PC-3 (cell line): ENCODE data around the gene GDPD5. TPM values are rescaled to one million over a fixed set of nuclear protein-coding genes. Genes with fewer than 3 reads are reported as not detected.

Experiments
- ATAC-seq: fragments of 200-7000 bp; cut with Tn5 transposase; 2 replicates; pipeline ENCODE4 v1.9.1; 2020; ENCODE audit warnings: mild to moderate bottlenecking, moderate library complexity
- BruUV-seq: library from RNA; stranded (reverse); fragments of 400-500 nt; replicated peaks from 2 replicates; lab custom pipeline; 2021; lab: Mats Ljungman, UMichigan
- CTCF ChIA-PET: fragments of 300-600 bp; sonication (Branson Sonifier 250); formaldehyde crosslinking; loops from one replicate; lab custom pipeline; 2022; ENCODE audit warnings: antibody characterized with exemption; lab: Charles Lee
- POLR2A ChIA-PET: fragments of 300-600 bp; sonication (Branson Sonifier 250); formaldehyde crosslinking; loops from one replicate; lab custom pipeline; 2022; ENCODE audit warnings: antibody characterized with exemption; ENCODE audit not compliant: unreplicated experiment; lab: Charles Lee
- DNase-seq: peaks from one replicate; pipeline ENCODE4 v3.0.0-alpha.2; 2015
- H2AFZ ChIP-seq: fragments of 300-600 bp; sonication (generic); 2 replicates; pipeline ENCODE4 v1.6.0; 2016; ENCODE audit warnings: antibody characterized with exemption, low read length
- H3F3A ChIP-seq: fragments of 300-600 bp; sonication (generic); one replicate; pipeline ENCODE4 v1.6.0; 2017; ENCODE audit warnings: antibody characterized with exemption, low read length, control low read depth, mild to moderate bottlenecking; ENCODE audit not compliant: unreplicated experiment
- H3K27ac ChIP-seq: fragments of 300-600 bp; sonication (generic); 2 replicates; pipeline ENCODE4 v1.5.1; 2016; ENCODE audit warnings: mild to moderate bottlenecking, low read length
- H3K27me3 ChIP-seq: fragments of 300-600 bp; sonication (generic); 2 replicates; pipeline ENCODE4 v1.6.1; 2016; ENCODE audit warnings: low read length, mixed read lengths
- H3K36me3 ChIP-seq: fragments of 300-600 bp; sonication (generic); 2 replicates; pipeline ENCODE4 v1.6.1; 2016; ENCODE audit warnings: low read depth, mixed run types, low read length, mixed read lengths
- H3K4me1 ChIP-seq: fragments of 300-600 bp; sonication (generic); 2 replicates; pipeline ENCODE4 v1.5.1; 2016; ENCODE audit warnings: low read length; ENCODE audit not compliant: insufficient read depth
- H3K4me2 ChIP-seq: fragments of 300-600 bp; sonication (generic); 2 replicates; pipeline ENCODE4 v1.6.0; 2016; ENCODE audit warnings: low read length
- H3K4me3 ChIP-seq: fragments of 300-600 bp; sonication (generic); 2 replicates; pipeline ENCODE4 v1.5.1; 2016; ENCODE audit warnings: mild to moderate bottlenecking, low read length, mixed read lengths
- H3K79me2 ChIP-seq: fragments of 300-600 bp; sonication (generic); 2 replicates; pipeline ENCODE4 v1.6.1; 2017; ENCODE audit warnings: low read length, mixed read lengths
- H3K9ac ChIP-seq: fragments of 300-600 bp; sonication (generic); 2 replicates; pipeline ENCODE4 v1.6.0; 2016; ENCODE audit warnings: mild to moderate bottlenecking, low read length
- H3K9me2 ChIP-seq: fragments of 300-600 bp; sonication (generic); replicated peaks from 2 replicates; pipeline ENCODE4 v1.6.1; 2016; ENCODE audit warnings: mixed run types, low read length, mixed read lengths
- H3K9me3 ChIP-seq: fragments of 300-600 bp; sonication (generic); 2 replicates; pipeline ENCODE4 v1.6.1; 2016; ENCODE audit warnings: low read length, mixed read lengths
- H4K20me1 ChIP-seq: fragments of 300-600 bp; sonication (generic); 2 replicates; pipeline ENCODE4 v1.6.1; 2016; ENCODE audit warnings: low read length, mixed read lengths
- EZH2 ChIP-seq: fragments of 300-600 bp; sonication (generic); IDR thresholded peaks from one replicate; pipeline ENCODE4 v1.6.1; 2017; ENCODE audit warnings: antibody characterized with exemption, mild to moderate bottlenecking, low read length; ENCODE audit not compliant: unreplicated experiment
- EZH2phosphoT487 ChIP-seq: fragments of 300-600 bp; sonication (generic); IDR thresholded peaks from 2 replicates; pipeline ENCODE4 v1.6.1; 2018; ENCODE audit warnings: mild to moderate bottlenecking, antibody characterized with exemption, low read length, borderline replicate concordance
- intact Hi-C: fragments of 100-400 bp; cut with micrococcal nuclease; formaldehyde crosslinking; loops from 2 replicates; pipeline ENCODE4 v1.9.0; 2023
- total RNA-seq: library from RNA; depleted of rRNA; stranded (reverse); fragments of >200 nt; gene quantifications from 2 replicates; pipeline ENCODE4 v1.2.3, GENCODE V29; 2014
- TF ChIP-seq, protein P1 (sequence below): fragments of 300-600 bp; sonication (generic); conservative IDR thresholded peaks from 2 replicates; pipeline ENCODE4 v1.5.1; 2017; ENCODE audit warnings: antibody characterized with exemption, low read depth, mild to moderate bottlenecking, low read length

Gene GDPD5
- total RNA-seq, 1 experiment from 2014 or later: 21.4 TPM

- Histone ChIP-seq H2AFZ (no peak overlapping the region), H3K9me2 (no peaks in the 10 kb centered on the region), H3K9ac (no peak overlapping the region), H4K20me1 (no peaks in the 10 kb centered on the region), H3F3A (no peaks in the 10 kb centered on the region), H3K36me3 (peaks cover 28% of the 10 kb centered on the region; the same call in 1 of the 2 replicates), H3K27me3 (no peaks in the 10 kb centered on the region), H3K4me2 (peak overlapping the region; percentile 14), H3K9me3 (no peaks in the 10 kb centered on the region), H3K79me2 (peaks cover 53% of the 10 kb centered on the region), H3K27ac (no peak overlapping the region), H3K4me3 (no peak overlapping the region), H3K4me1 (peaks cover 31% of the 10 kb centered on the region)
- TF ChIP-seq EZH2: no peak
- TF ChIP-seq, protein P1, sequence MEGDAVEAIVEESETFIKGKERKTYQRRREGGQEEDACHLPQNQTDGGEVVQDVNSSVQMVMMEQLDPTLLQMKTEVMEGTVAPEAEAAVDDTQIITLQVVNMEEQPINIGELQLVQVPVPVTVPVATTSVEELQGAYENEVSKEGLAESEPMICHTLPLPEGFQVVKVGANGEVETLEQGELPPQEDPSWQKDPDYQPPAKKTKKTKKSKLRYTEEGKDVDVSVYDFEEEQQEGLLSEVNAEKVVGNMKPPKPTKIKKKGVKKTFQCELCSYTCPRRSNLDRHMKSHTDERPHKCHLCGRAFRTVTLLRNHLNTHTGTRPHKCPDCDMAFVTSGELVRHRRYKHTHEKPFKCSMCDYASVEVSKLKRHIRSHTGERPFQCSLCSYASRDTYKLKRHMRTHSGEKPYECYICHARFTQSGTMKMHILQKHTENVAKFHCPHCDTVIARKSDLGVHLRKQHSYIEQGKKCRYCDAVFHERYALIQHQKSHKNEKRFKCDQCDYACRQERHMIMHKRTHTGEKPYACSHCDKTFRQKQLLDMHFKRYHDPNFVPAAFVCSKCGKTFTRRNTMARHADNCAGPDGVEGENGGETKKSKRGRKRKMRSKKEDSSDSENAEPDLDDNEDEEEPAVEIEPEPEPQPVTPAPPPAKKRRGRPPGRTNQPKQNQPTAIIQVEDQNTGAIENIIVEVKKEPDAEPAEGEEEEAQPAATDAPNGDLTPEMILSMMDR: no peak
- no peak for TF ChIP-seq EZH2phosphoT487
- ATAC-seq (peak; percentile 37), DNase-seq (peak; percentile 77)
- CTCF ChIA-PET: interaction anchor here (0.5 kb wide), 1 partner anchor 89 kb away, joined by 3 read pairs; no protein-coding TSS in a partner anchor
- BruUV-seq: no TSS peak
- POLR2A ChIA-PET: no interaction called here
- intact Hi-C loops: no loop called here
Observed at GRCh38 chr11:75565221-75565814, 39.6 kb upstream of the GDPD5 start.

DNA sequence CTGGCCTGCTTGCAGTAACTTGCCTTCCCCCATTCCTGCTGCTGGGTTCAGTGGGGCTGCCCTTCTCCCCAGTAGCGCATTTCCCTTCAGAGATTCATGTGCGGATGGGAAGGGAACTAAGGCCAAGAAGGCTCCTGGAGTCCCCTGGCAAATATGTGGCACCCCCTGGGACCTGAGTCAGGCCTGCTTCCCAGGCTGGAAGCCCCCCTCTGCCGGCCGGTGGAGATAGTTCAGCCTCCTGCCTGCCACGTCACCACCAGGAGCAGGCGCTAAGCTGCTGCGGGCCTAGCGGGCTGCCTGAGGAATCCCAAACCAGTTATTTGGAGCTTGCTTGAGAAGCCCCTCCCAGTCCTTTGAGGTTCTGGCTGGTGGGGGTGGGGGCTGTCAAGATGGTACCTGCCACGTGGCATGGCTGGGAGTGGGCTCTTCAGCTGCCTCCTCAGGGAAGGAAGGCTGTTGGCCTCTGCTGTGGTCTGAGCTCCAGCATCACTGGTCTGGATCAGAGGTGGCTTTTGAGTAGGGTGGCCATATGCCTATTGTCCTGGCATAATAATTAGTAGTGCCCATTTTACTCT lies 38.3 kb upstream of the GDPD5 start:
- CTCF ChIA-PET: no interaction called here
- intact Hi-C loops: no loop called here
- Histone ChIP-seq H2AFZ (no peak overlapping the region), H3K79me2 (peaks cover 53% of the 10 kb centered on the region), H3K4me2 (peak overlapping the region; percentile 86), H3K27me3 (no peaks in the 10 kb centered on the region), H3K4me3 (peak overlapping the region; percentile 80), H3K9me3 (no peaks in the 10 kb centered on the region), H3K4me1 (peaks cover 31% of the 10 kb centered on the region), H3K27ac (no peak overlapping the region), H3K36me3 (peaks cover 20% of the 10 kb centered on the region; the same call in 1 of the 2 replicates), H4K20me1 (no peaks in the 10 kb centered on the region), H3K9ac (no peak overlapping the region; the same call in 1 of the 2 replicates), H3F3A (no peaks in the 10 kb centered on the region), H3K9me2 (no peaks in the 10 kb centered on the region)
- TF ChIP-seq EZH2 (no peak), EZH2phosphoT487 (no peak)
- TF ChIP-seq, protein P1: no peak
- POLR2A ChIA-PET: no interaction called here
- BruUV-seq: no TSS peak
- ATAC-seq (no peak), DNase-seq (no peak)

DNA sequence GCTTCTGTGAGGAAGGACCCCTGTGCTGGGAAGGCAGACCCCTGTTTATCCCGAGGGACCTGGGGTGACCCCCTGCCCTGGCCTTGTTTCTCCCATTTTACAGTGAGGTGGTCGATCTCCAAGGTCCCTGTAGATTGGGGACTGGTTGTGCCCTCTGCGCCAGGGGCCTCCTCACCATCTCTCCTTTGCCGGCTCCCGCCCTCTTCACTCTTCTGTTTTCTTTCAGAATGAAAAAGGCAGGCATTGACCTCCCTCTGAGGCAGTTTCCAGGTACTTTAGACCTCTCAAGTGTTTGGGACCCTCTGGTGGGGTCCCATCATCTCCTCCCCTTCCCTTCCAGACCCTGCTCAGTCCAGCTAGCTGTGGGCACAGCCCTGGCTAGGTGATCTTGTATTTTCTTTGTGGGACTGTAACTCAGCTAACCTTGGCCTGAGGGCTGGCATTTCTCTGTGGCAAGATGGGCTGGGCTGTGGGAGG lies 37.8 kb upstream of the GDPD5 start:
- ChIA-PET CTCF (no interaction called here), POLR2A (no interaction called here)
- H3K4me1 ChIP-seq: peaks cover 31% of the 10 kb centered on the region
- peaks cover 53% of the 10 kb centered on the region for H3K79me2 ChIP-seq
- H3F3A ChIP-seq: no peaks in the 10 kb centered on the region
- no peaks in the 10 kb centered on the region for H4K20me1 ChIP-seq
- H3K27ac ChIP-seq: peak overlapping the region; percentile 43
- no peak for DNase-seq
- peak overlapping the region; percentile 80 for H3K4me3 ChIP-seq
- intact Hi-C loops: no loop called here
- peaks cover 15% of the 10 kb centered on the region; the same call in 1 of the 2 replicates for H3K36me3 ChIP-seq
- H3K9ac ChIP-seq: peak overlapping the region; percentile 84
- no TSS peak for BruUV-seq
- TF ChIP-seq, protein P1: no peak
- TF ChIP-seq EZH2phosphoT487 (no peak), EZH2 (no peak)
- H3K9me3 ChIP-seq: no peaks in the 10 kb centered on the region
- no peaks in the 10 kb centered on the region for H3K9me2 ChIP-seq
- ATAC-seq: no peak
- H2AFZ ChIP-seq: peak overlapping the region; percentile 91; the same call in 1 of the 2 replicates
- no peaks in the 10 kb centered on the region for H3K27me3 ChIP-seq
- H3K4me2 ChIP-seq: peak overlapping the region; percentile 86
